GM12865 (cell line): ENCODE measurements around the gene CENPK.
"Not testable (repeated sequence)": the region's sequence is repeated elsewhere in the genome, so short reads cannot be mapped to it uniquely, and the experiment has no call there.

ENCODE experiments used
- DNase-seq: peaks from one replicate; pipeline ENCODE4 v3.0.0; 2010; ENCODE audit warnings: low read depth
- H3K4me3 ChIP-seq: 2 replicates; pipeline ENCODE4 v1.5.1; 2011; ENCODE audit warnings: mild to moderate bottlenecking, low read depth, low read length, control low read depth
- CTCF ChIP-seq: IDR thresholded peaks from 2 replicates; pipeline ENCODE4 v1.5.1; 2011; ENCODE audit warnings: low read length, control low read depth, low read depth, inconsistent platforms; ENCODE audit not compliant: insufficient read depth; ENCODE audit errors: missing control alignments

CENPK gene

GRCh38 chr5:65525726-65526125 is 37.2 kb downstream of the CENPK start:
- no peak overlapping the region for H3K4me3 ChIP-seq

GRCh38 chr5:65512170-65512937 is 50.6 kb downstream of the CENPK start:
- no peak overlapping the region for H3K4me3 ChIP-seq
- DNase-seq: peak; percentile 8
- TF ChIP-seq CTCF: no peak

More at GRCh38 chr5:65525726-65526125, 37.2 kb downstream of the CENPK start:
- TF ChIP-seq CTCF: no peak
- DNase-seq: no peak

GRCh38 chr5:65508978-65509377 is 54.0 kb downstream of the CENPK start:
- DNase-seq: no peak
- no peak for TF ChIP-seq CTCF
- no peak overlapping the region for H3K4me3 ChIP-seq

GRCh38 chr5:65506961-65507360 is 56.0 kb downstream of the CENPK start:
- H3K4me3 ChIP-seq: no peak overlapping the region
- DNase-seq: no peak
- TF ChIP-seq CTCF: no peak

- TF ChIP-seq CTCF: no peak
- no peak for DNase-seq
- no peak overlapping the region for H3K4me3 ChIP-seq
Measured at GRCh38 chr5:65489119-65489518, 73.8 kb downstream of the CENPK start.

- DNase-seq: not testable (repeated sequence)
Measured at GRCh38 chr5:65488038-65488687, 74.8 kb downstream of the CENPK start.

GRCh38 chr5:65486803-65487202 is 76.2 kb downstream of the CENPK start:
- DNase-seq, H3K4me3 ChIP-seq: not testable (repeated sequence)

More at GRCh38 chr5:65488038-65488687, 74.8 kb downstream of the CENPK start:
- H3K4me3 ChIP-seq: not testable (repeated sequence)
- TF ChIP-seq CTCF: peak; percentile 16
